DOHH2 (cell line): ENCODE results near the gene DSTYK.

ENCODE experiments used
- H3F3A ChIP-seq: fragments of 200-600 bp; sonication (generic), shearing (Covaris generic); 2 replicates; pipeline ENCODE4 v1.6.0; 2016; ENCODE audit warnings: antibody characterized with exemption, mild to moderate bottlenecking; ENCODE audit not compliant: control insufficient read depth, insufficient read depth
- H3K27ac ChIP-seq: fragments of 200-600 bp; sonication (generic); 2 replicates; pipeline ENCODE4 v1.5.1; 2014; ENCODE audit warnings: low read depth, mild to moderate bottlenecking, low read length, moderate library complexity
- H3K27me3 ChIP-seq: fragments of 200-600 bp; sonication (generic); 2 replicates; pipeline ENCODE4 v1.6.1; 2014; ENCODE audit warnings: mild to moderate bottlenecking, low read length, mixed read lengths; ENCODE audit not compliant: control insufficient read depth
- H3K36me3 ChIP-seq: fragments of 200-600 bp; sonication (generic); 2 replicates; pipeline ENCODE4 v1.6.1; 2014; ENCODE audit warnings: mild to moderate bottlenecking, low read length, moderate library complexity, mixed read lengths; ENCODE audit not compliant: control insufficient read depth
- H3K4me1 ChIP-seq: fragments of 200-600 bp; sonication (generic); 2 replicates; pipeline ENCODE4 v1.6.1; 2014; ENCODE audit warnings: mild to moderate bottlenecking, low read length, mixed read lengths; ENCODE audit not compliant: control insufficient read depth
- H3K4me2 ChIP-seq: fragments of 200-600 bp; sonication (generic); 2 replicates; pipeline ENCODE4 v1.6.0; 2014; ENCODE audit warnings: mild to moderate bottlenecking, low read length, moderate library complexity
- H3K4me3 ChIP-seq: fragments of 200-600 bp; sonication (generic); 2 replicates; pipeline ENCODE4 v1.5.1; 2014; ENCODE audit warnings: mild to moderate bottlenecking, low read length, mixed read lengths
- H3K79me2 ChIP-seq: fragments of 200-600 bp; sonication (generic); 2 replicates; pipeline ENCODE4 v1.6.1; 2014; ENCODE audit warnings: mild to moderate bottlenecking, low read length, mixed read lengths; ENCODE audit not compliant: control insufficient read depth
- H3K9me2 ChIP-seq: fragments of 200-600 bp; sonication (generic); replicated peaks from 2 replicates; pipeline ENCODE4 v1.6.1; 2014; ENCODE audit warnings: mild to moderate bottlenecking, low read length, mixed read lengths; ENCODE audit not compliant: control insufficient read depth
- H3K9me3 ChIP-seq: fragments of 200-600 bp; sonication (generic); 2 replicates; pipeline ENCODE4 v1.6.1; 2014; ENCODE audit warnings: antibody characterized with exemption, low read length, mixed read lengths; ENCODE audit not compliant: control insufficient read depth, insufficient read depth
- H4K20me1 ChIP-seq: fragments of 200-600 bp; sonication (generic); 2 replicates; pipeline ENCODE4 v1.6.0; 2014; ENCODE audit warnings: low read depth, mild to moderate bottlenecking, antibody characterized with exemption, low read length, moderate library complexity; ENCODE audit not compliant: control insufficient read depth, insufficient read depth
- EZH2phosphoT487 ChIP-seq: fragments of 200-600 bp; sonication (generic); IDR thresholded peaks from 2 replicates; pipeline ENCODE4 v1.6.1; 2017; ENCODE audit warnings: borderline replicate concordance, mild to moderate bottlenecking, antibody characterized with exemption, low read length, moderate library complexity, mixed read lengths
- TF ChIP-seq, protein P1 (sequence below): fragments of 200-600 bp; sonication (generic); IDR thresholded peaks from one replicate; pipeline ENCODE4 v1.5.1; 2014; ENCODE audit warnings: antibody characterized with exemption, mild to moderate bottlenecking, low read depth, low read length; ENCODE audit not compliant: poor library complexity, severe bottlenecking

Gene DSTYK

DNA sequence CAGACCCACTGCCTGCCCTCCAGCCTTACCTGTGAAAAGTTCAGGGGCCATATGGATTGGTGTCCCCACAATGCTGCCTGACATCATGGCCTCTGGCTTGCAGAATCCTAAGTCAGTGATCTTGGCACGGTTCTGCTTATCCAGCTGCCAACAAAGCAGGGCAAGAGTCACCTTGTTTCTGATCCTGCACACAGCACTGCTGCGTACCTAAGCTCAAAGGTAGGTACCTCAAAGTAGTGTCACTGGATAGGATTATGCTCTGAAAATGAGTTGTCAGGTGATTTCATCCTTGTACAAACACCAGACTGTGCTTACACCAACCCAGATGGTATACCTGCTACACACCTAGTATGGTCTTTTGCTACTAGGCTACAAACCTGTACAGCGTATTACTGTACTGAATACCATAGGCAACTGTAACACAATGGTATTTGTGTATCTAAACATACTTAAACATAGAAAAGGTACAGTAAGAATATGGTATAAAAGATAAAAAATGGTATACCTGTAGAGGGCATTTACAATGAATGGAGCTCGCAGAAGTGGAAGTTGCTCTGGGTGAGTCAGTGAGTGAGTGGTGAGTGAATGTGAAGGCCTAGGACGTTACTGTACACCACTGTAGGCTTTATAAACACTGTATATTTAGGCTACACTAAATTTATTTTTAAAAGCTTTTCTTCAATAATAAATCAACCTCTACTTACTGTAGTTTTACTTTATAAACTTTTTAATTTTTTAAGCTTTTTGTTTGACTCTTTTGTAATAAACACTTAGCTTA lies 60.7 kb downstream of the DSTYK start:
- Histone ChIP-seq H3F3A (no peaks in the 10 kb centered on the region), H3K79me2 (no peaks in the 10 kb centered on the region), H4K20me1 (no peaks in the 10 kb centered on the region), H3K4me1 (no peaks in the 10 kb centered on the region), H3K27ac (no peak overlapping the region), H3K4me3 (no peak overlapping the region), H3K27me3 (no peaks in the 10 kb centered on the region), H3K9me3 (peaks cover 3% of the 10 kb centered on the region), H3K9me2 (no peaks in the 10 kb centered on the region), H3K36me3 (peaks cover 8% of the 10 kb centered on the region), H3K4me2 (no peak overlapping the region)
- TF ChIP-seq EZH2phosphoT487 = no peak
- TF ChIP-seq, protein P1, sequence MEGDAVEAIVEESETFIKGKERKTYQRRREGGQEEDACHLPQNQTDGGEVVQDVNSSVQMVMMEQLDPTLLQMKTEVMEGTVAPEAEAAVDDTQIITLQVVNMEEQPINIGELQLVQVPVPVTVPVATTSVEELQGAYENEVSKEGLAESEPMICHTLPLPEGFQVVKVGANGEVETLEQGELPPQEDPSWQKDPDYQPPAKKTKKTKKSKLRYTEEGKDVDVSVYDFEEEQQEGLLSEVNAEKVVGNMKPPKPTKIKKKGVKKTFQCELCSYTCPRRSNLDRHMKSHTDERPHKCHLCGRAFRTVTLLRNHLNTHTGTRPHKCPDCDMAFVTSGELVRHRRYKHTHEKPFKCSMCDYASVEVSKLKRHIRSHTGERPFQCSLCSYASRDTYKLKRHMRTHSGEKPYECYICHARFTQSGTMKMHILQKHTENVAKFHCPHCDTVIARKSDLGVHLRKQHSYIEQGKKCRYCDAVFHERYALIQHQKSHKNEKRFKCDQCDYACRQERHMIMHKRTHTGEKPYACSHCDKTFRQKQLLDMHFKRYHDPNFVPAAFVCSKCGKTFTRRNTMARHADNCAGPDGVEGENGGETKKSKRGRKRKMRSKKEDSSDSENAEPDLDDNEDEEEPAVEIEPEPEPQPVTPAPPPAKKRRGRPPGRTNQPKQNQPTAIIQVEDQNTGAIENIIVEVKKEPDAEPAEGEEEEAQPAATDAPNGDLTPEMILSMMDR = no peak

DNA sequence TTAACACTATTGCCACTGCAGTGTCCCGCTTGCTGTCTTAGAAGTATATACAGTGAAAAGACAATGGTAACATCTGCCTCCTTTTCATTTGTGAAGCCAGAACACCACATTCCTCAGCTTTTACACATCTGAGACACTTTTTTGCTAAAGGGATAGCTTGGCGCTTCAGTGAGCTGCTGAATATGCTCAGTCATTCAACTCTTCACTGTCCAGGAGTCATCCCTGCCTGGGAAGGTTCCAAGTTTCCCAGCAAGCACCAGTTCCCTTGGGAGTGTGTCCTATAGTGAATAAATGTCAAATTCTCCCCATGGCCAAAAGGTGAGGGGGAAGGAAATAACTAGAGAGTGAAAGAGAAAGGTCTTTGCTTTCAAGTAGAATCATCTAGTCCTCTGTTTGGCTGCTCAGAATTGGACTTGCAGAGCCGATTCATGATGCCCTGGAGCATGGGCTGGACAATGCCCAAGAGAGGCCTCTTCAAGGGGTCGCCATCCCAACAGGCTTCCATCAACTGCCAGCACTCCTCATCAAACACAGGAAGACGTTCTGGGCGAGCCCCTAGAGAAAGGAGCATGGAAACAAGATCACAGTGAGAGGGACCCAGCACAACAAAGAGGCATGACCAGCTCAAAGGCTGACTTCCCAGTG lies 64.2 kb downstream of the DSTYK start:
- no peak overlapping the region for H3K4me2 ChIP-seq
- H3K79me2 ChIP-seq = no peaks in the 10 kb centered on the region
- H3K4me3 ChIP-seq = no peak overlapping the region
- H3F3A ChIP-seq = no peaks in the 10 kb centered on the region
- no peaks in the 10 kb centered on the region for H3K9me2 ChIP-seq
- H3K36me3 ChIP-seq = peaks cover 2% of the 10 kb centered on the region; the same call in 1 of the 2 replicates
- no peaks in the 10 kb centered on the region for H3K4me1 ChIP-seq
- H3K27me3 ChIP-seq = no peaks in the 10 kb centered on the region
- no peaks in the 10 kb centered on the region for H3K9me3 ChIP-seq
- no peak for TF ChIP-seq EZH2phosphoT487
- TF ChIP-seq, protein P1 = no peak
- H3K27ac ChIP-seq = no peak overlapping the region
- H4K20me1 ChIP-seq = no peaks in the 10 kb centered on the region

DNA sequence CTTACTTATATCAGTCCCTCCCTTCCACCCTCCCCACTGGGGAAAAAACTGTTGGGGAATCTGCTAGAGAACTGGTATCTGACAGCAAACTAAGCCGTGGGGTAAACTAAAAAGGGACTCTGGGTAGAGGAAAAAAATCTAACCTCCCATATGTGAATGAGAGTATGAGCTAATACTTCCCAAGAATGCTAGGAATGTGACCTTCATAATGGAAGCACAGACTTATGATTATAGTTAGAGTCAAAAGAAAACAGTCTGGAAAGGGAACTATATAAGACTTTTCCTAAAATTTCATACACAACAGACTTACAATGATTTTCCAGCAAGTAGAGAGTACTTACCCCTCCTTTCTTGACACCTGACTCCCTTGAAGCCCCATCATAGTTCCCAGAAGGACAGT lies 66.8 kb downstream of the DSTYK start:
- Histone ChIP-seq H3K4me2 (no peak overlapping the region), H3K9me2 (no peaks in the 10 kb centered on the region), H3F3A (no peaks in the 10 kb centered on the region), H3K79me2 (no peaks in the 10 kb centered on the region), H3K4me1 (peaks cover 8% of the 10 kb centered on the region), H3K27ac (no peak overlapping the region), H3K27me3 (no peaks in the 10 kb centered on the region), H3K36me3 (peaks cover 2% of the 10 kb centered on the region; the same call in 1 of the 2 replicates), H3K9me3 (no peaks in the 10 kb centered on the region), H3K4me3 (no peak overlapping the region), H4K20me1 (no peaks in the 10 kb centered on the region)
- TF ChIP-seq, protein P1 = no peak
- no peak for TF ChIP-seq EZH2phosphoT487
